Hematopoietic multipotent progenitor cell treated with erythropoietin and hydrocortisone succinate and interleukin-3 and kit ligand, for 4 days (in vitro differentiated cells): ENCODE measurements around the gene FRMD4A.
A peak's percentile ranks its signal among the peaks of the same experiment; 100 is the strongest.

Source experiments
- DNase-seq: peaks from one replicate; pipeline ENCODE4 v3.0.0-alpha.2; 2015

FRMD4A gene

GRCh38 chr10:13621931-13622330 is 708.8 kb downstream of the FRMD4A start:
- DNase-seq: no peak

GRCh38 chr10:13617116-13617515 is 713.6 kb downstream of the FRMD4A start:
- no peak for DNase-seq

- no peak for DNase-seq
Observed at GRCh38 chr10:13615650-13616300, 714.9 kb downstream of the FRMD4A start.

GRCh38 chr10:13614530-13615332 is 716.0 kb downstream of the FRMD4A start:
- no peak for DNase-seq

- peak; percentile 44 for DNase-seq
Observed at GRCh38 chr10:13613519-13613918, 717.2 kb downstream of the FRMD4A start.

- no peak for DNase-seq
Observed at GRCh38 chr10:13612654-13613373, 717.9 kb downstream of the FRMD4A start.

GRCh38 chr10:13608246-13608853 is 722.4 kb downstream of the FRMD4A start:
- no peak for DNase-seq

GRCh38 chr10:13604357-13605040 is 726.2 kb downstream of the FRMD4A start:
- no peak for DNase-seq

GRCh38 chr10:13597909-13598308 is 732.8 kb downstream of the FRMD4A start:
- DNase-seq: no peak

- no peak for DNase-seq
Observed at GRCh38 chr10:13594641-13595040, 736.1 kb downstream of the FRMD4A start.
